GM21381 (cell line): ENCODE results near the gene ARL10.

ENCODE experiments used
- ATAC-seq: cut with Tn5 transposase; IDR thresholded peaks from one replicate; pipeline ENCODE4 v1.9.1; 2021; ENCODE audit warnings: mild to moderate bottlenecking, moderate library complexity; ENCODE audit not compliant: unreplicated experiment

The ARL10 gene

DNA sequence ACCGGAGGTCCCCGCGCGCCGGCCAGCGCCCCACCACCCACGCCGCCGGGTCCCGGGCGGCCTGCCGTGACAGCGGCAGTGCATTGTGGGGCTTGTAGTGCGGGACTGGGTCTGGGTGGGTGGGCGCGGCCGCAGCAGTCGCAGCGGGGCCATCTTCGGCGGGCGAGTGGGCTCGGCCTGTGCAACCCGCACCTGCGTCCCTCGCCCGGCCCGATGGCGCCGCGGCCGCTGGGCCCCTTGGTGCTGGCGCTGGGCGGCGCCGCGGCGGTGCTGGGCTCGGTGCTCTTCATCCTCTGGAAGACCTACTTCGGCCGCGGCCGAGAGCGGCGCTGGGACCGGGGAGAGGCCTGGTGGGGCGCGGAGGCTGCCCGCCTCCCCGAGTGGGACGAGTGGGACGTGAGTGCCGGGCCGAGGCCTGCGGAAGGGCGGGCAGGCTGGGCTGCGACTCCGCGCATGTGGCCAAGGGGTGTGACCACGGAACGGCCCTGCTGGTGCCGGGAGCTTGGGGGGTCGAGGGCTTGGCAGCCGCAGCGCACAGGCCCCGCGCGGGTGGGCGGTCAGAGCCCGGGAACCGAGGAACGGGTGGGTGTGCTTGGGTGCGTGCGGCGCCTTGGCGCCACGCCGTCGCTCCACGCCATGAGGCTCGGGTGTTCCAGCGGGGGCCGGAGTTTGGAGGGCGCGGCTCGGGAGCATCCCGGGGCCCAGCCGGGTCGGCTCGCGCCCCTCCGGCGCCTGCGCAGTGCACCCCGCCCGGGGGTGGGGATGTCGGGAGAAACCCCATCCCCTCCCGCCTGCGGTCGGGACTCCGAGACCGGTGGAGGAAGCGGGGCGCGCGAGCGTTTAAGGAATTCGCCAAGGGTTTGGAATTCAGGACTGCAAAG, at the start of gene ARL10:
Gene ARL10, plus strand, starts transcription at position 137 of the 881 bp plus-strand sequence. Its CDS starts 77 bp downstream, at position 214.
- ATAC-seq: no peak

DNA sequence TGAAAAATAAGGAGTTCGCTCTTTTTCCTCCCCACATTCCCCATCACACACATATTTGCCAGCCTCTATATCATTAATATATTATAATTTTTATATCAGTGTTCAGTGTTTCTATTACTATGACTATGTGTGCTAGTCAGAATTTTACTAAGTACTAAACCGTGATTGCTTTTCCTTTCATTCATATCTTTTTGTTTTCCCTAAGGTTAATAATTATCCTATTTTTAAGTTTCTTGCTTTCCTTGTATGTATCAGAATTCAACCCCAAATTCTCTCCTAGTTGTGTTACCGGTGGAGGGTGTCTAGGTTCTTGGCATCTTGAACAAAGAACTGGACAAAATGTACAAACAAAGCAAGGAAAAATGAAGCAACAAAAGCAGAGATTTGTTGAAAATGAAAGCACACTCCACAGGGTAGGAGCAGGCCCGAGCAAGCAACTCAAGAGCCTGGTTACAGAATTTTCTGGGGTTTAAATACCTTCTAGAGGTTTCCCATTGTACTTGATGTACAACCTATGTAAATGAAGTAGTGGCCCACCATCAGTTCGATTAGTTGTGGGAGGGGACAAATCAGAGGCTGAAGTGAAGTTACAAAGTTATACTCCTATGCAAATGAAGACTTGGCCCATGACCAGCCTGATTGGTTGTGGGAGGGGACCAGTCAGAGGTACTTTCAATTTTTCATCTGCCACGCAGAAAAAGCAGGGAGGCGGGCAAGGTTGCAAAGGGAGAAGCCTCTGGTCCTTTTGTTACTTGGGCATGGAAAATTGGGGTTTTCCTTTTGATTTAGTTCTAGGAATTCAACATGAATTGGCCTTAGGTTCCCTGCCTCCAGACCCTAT, 47.5 kb upstream of the ARL10 start:
- ATAC-seq: no peak

DNA sequence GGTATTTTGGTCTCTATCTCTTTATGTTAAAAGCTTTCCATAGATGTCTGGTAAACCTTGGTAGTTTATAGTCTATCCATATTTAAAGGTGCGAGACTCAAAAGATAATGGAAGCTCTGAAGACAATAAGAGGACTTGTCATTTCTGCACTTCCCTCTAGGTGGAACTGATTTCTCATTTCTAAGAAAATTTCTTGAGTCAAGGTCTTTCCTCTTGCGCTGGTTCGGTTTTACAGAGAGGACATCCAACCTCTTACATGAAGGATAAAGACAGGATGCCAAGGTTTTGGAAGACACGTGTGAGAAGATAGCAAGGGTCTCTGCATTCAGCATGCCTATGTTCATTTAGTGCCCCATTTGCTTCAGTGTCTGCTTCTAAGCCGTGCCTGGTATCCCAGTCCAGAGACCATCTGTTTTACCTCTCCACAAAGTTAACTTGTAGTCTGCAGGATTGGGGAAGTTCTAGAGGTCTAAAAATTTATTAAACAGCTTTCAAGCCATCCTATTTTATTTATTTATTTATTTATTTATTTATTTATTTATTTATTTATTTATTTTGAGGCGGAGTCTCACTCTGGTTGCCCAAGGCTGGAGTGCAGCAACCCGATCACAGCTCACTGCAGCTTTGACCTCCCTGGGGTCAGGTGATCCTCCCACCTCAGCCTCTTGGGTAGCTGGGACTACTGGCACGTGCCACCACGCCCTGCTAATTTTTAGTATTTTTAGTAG, 45.3 kb upstream of the ARL10 start:
- no peak for ATAC-seq

GRCh38 chr5:176320577-176320976, 44.7 kb upstream of the ARL10 start:
- ATAC-seq: no peak

GRCh38 chr5:176334031-176334770, 31.1 kb upstream of the ARL10 start:
- ATAC-seq: no peak

DNA sequence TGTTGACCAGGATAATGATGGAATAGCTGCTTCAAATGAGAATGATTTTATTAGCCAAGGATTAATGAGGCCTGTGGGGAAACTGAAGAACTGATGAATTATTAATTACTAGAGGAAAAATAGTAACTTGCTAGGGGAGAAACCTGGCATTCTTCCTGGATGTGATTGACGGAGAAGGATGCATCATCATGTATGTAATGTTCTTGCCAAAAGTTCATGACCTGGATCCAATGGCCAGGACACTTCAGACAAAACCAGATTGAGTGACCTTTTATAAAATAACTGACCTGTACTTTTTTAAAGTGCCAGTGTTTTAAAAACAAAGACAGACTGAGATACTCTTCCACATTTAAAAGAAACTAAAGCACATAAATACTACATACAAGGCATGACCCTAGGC, 27.4 kb upstream of the ARL10 start:
- no peak for ATAC-seq

GRCh38 chr5:176339304-176339703, 26.0 kb upstream of the ARL10 start:
- no peak for ATAC-seq

DNA sequence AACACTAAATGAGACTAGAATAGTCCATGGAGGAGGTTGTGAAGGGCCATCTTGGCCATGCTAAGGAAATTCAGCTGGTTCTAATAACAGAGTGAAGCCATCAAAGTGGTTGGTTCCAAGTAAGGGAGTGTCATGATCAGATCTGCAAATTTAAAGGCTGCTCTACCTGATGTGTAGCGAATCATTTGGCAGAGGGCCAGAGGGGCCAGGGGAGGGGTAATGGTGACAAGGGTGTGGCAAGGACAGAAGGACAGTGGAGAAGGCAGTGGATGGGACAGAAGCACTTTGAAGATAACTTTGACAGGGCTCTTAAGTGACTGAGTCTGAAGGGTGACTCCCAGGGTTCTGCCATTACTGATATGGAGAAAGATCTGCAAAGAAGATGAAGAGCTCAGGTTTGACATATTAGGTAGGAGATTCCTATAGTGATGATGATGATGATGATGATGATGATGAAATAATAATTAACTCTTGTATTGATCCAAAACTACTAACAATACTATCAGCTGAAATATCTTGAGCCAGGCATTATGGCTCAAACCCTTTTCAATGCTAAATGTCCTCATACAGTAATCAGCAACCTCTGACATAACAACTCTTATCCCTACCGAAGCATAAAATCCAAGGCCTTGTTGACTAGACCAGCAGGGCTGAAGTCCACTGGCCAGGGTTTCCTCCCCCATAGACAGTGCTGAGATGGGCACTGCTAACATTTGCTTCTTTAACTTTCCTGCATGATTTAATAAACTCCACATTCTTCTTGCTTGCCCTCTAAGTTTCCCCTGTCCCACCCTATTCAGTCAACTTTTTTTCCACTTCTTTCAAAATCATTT, 23.7 kb upstream of the ARL10 start:
- ATAC-seq: no peak

DNA sequence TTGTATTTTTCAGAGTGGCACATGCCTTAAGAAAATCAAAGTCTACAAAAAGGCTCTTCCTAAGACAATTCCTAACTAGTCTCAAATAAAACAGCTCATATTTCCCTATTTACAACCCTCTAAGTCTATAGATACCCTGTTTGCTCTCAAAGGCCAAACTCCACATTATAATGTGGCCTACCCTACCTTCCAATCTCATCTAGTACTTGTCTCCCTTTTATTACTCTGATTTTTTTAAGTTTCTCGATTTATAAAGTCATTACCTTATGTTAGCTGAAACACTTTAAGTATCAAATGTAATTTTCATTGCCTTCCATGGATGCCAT, 23.2 kb upstream of the ARL10 start:
- no peak for ATAC-seq

- ATAC-seq: no peak
These were observed 22.4 kb upstream of the ARL10 start for GRCh38 chr5:176342766-176343458.

DNA sequence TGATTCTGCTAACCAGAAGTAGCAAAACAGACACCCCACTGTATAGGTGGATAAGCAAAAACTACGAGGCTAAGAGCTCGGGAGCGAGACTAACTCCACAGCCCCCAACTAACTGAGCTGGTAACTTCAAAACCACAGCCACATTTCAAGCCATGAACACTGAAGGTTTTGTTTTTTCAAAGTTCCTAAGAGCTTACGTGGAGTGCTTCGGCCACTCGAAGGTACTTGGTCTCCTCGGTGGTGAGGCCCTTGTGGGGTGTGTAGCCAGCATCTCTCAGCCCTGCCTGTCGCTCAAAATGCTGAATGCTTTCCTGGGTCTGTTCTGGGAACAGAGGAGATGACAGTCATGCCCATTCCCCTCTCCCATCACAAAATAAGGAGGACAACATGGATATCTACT, 14.9 kb upstream of the ARL10 start:
- no peak for ATAC-seq

DNA sequence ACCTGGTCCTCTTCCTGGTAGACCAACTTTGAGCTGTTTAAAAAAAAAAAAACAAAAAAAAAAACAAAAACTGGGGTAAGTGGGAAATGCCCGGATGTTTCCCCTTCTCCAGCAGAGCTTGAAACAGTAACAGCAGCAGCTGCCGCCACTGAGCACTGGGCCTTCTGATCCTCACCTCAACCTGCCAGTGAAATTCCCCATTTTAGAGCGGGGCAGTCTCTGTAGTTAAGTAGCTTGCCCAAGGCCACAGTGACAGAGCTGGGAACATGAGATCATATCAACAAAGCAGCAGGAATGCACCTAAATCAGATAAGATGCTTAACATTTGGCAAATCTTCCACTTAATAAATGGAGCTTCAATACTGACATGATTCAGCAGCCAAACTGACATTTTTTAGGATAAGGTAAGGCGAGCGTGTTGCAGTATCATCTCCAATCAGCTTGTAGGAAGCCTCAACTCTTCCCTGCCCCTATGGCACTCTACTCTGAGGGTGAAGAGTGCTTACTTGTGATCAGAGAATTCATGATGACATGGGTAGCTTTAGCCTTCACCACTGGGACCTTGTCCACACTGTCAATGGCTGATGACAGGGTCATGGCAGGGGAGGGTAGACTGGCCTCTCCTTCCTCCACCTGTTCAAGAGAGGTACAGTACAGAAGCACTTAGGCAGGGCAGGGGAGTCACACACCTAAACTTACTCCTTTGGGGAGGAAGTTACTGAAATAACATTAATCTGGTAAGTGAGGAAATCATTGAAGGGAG, 13.0 kb upstream of the ARL10 start:
- no peak for ATAC-seq

DNA sequence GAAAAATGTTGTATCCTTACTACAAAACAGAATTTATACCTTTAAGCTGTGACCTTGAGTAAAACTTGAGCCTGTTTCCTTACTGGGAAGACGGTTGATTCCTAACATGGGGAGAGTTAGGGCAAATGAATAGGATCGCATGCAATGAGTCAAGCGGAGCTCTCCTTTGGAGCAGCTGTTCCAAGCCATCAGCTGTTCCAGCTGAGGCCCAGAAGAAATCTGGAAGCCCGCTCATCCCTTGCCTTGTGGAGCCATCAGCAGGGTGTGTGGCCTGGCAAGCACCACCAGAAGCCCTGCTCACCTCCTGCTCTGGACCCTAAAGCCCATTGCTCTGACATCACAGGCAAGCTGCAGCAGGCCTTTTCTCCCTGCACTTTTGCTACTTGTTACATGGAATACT, 11.8 kb upstream of the ARL10 start:
- ATAC-seq: no peak

DNA sequence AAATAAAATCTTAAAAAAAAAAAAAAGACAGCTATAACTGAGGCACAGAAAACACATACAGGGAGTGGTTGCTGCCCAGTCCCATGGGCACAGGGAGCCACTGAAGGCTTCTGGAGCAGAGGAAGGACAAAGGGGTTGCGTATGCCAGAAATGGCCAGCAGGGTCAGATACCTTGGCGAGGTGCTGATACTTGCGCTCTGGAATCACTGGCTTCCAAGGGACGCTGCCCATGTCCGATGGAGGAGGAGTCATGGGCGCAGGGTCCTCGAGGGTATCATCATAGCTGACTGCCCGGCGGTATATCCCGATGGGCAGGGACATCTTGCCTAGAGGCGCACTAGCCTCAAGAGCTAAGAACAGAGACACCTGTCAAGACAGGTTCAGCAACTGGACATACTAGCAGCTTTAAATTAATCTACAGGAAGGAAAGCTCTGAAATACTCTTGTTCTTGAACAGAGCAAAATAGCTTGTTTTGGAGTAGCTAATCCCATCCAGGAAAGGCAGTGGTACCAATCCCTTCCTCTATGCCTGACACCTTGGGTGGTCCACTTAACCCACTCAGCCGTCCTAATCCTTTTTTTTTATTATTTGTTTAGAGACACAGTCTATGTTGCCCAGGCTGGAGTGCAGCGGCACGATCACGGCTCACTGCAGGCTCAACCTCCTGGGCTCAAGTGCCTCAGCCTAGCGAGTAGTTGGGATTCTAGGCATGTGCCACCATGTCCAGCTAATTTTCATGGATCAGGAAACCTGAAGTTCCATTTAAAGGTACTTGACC, 9.7 kb upstream of the ARL10 start:
- no peak for ATAC-seq

DNA sequence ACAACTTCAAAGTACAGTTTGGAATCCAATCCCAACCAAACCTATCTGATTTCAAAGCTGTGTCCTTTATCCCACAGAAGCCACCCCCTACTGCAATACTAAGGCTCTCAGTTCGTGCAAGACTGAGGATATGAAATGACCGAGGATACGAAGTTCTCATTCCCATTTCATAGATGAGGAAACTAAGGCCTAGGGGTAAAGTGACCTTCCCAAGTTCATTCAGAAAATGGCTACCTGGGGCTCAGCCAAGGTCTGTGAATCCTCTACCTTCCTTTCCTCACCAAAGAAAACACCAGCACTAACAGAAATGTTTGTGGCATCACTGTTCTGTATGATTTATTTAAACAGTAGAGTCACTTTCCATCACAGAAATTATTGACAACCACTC, 9.1 kb upstream of the ARL10 start:
- no peak for ATAC-seq

GRCh38 chr5:176359658-176360057, 5.6 kb upstream of the ARL10 start:
- no peak for ATAC-seq

- peak; percentile 10 for ATAC-seq
These were observed 4.3 kb upstream of the ARL10 start for GRCh38 chr5:176360894-176361436.
